Stomach (tissue), 9 donors: ENCODE data around the gene GDI2. TPM values are rescaled to one million over a fixed set of nuclear protein-coding genes. Genes with fewer than 3 reads are reported as not detected.

Experiments used
- DNase-seq, 2 donors: peaks; one replicate each; pipeline versions ENCODE4 v3.0.0 to v3.0.0-alpha.2; 2013 to 2019
- H3K27ac ChIP-seq, 5 donors: fragments of 200-600 bp in 4 of 5; sonication (generic) in 4 of 5; one replicate each; pipeline ENCODE4 v1.5.1; 2013 to 2019; ENCODE audit warnings: mild to moderate bottlenecking in 1 of 5, moderate library complexity in 1 of 5
- H3K27me3 ChIP-seq, 3 donors: fragments of 200-600 bp; sonication (generic); one replicate each; pipeline ENCODE4 v1.5.1; 2017 to 2019; ENCODE audit warnings: mixed run types in 1 of 3
- H3K36me3 ChIP-seq, 4 donors: fragments of 200-600 bp; sonication (generic); 1 replicate in 3 of 4; 2 replicates in 1 of 4; pipeline ENCODE4 v1.5.1; 2016 to 2019
- H3K4me1 ChIP-seq, 4 donors: fragments of 200-600 bp; sonication (generic); one replicate each; pipeline ENCODE4 v1.5.1; 2016 to 2019
- H3K4me3 ChIP-seq, 4 donors: fragments of 200-600 bp; sonication (generic) in 3 of 4; one replicate each; pipeline ENCODE4 v1.5.1; 2016 to 2019; ENCODE audit warnings: mild to moderate bottlenecking in 1 of 4
- H3K9me3 ChIP-seq, 4 donors: fragments of 200-600 bp; sonication (generic); one replicate each; pipeline ENCODE4 v1.5.1; 2016 to 2019
- EP300 ChIP-seq: sonication (generic); formaldehyde crosslinking; IDR thresholded peaks from one replicate; pipeline ENCODE4 v1.6.1; 2017; ENCODE audit warnings: antibody characterized with exemption
- POLR2A ChIP-seq, 4 donors: fragments of 450-650 bp; IDR thresholded peaks; one replicate each; pipeline ENCODE4 v1.6.1; 2016; ENCODE audit warnings: antibody characterized with exemption in 4 of 4, control low read depth in 2 of 4, mild to moderate bottlenecking in 1 of 4, moderate library complexity in 1 of 4
- POLR2AphosphoS5 ChIP-seq, 3 donors: sonication (generic); formaldehyde crosslinking; IDR thresholded peaks; one replicate each; pipeline ENCODE4 v1.6.1; 2016; ENCODE audit warnings: antibody characterized with exemption in 3 of 3
- WGBS, 5 donors: extraction: QIAGEN DNeasy Blood & Tissue Kit in 3 of 5; methylation state at CpG; one replicate each; pipeline versions ENCODE4 v1.1.5 to v1.1.7; 2013 to 2018; 5-methylcytosine and 5-hydroxymethylcytosine counted together
- intact Hi-C: fragments of 100-400 bp; cut with DNase I; formaldehyde crosslinking; loops from one replicate; pipeline ENCODE4 v1.15.1; 2023; ENCODE audit warnings: low total_unique reads
- polyA plus RNA-seq, 3 donors: library from polyadenylated mRNA; stranded (reverse); fragments of 200-250 nt; gene quantifications; one replicate each; pipeline ENCODE4 v1.2.3, GENCODE V29; 2013
- total RNA-seq, 5 donors: library from RNA; depleted of rRNA; stranded (reverse); fragments of >200 nt; gene quantifications; one replicate each; pipeline versions ENCODE4 v1.1.0 to v1.2.3, GENCODE V29; 2014 to 2016
- TF ChIP-seq, protein P1 (sequence below), 7 experiments: fragments of 450-650 bp in 4 of 7; fragments of 200-600 bp in 3 of 7; sonication (generic) in 3 of 7; IDR thresholded peaks; one replicate each; pipeline ENCODE4 v1.5.1; 2016 to 2019; ENCODE audit warnings: antibody characterized with exemption in 7 of 7, control low read depth in 2 of 7, mild to moderate bottlenecking in 1 of 7
- donor health status: healthy with polysubstance abuse.
- donor health status: Bipolar disorder and iron deficiency.
- donor health status: healthy.

Gene GDI2
- total and polyA plus RNA-seq, 8 donors, result 63.4 to 600 (median 157) TPM

DNA sequence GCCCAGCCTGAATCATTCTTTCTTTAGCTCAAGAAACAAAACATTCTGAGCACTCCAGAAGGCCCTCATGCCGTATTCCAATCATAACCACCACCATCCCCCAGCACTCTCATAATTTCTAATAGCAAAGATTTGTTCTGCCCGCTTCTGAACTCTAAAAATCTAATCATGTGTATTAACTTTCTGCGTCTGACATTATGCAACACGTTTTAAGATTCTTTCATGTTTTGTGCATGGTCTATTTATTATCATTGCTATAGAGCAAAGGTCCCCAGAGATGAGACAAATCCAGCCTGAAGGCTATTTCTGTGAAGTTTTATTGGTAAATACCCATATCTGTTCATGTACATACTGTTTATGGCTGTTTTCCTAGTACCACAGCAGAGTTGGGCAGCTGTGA lies 8.8 kb downstream of the GDI2 start:
- DNase-seq, result no peak
- H3K9me3 ChIP-seq, result no peaks in the 10 kb centered on the region
- intact Hi-C loops, result no loop called here
- peaks cover 4 to 76% (median 37%) of the 10 kb centered on the region in 4 donors for H3K4me1 ChIP-seq
- WGBS, 5 donors, result 81 to 96% (median 90%) methylated on average over 4 of the region's 4 CpGs
- no peak overlapping the region for H3K4me3 ChIP-seq
- H3K27ac ChIP-seq, result no peak overlapping the region
- no peaks in the 10 kb centered on the region for H3K27me3 ChIP-seq
- H3K36me3 ChIP-seq, result peaks cover 12 to 24% (median 17%) of the 10 kb centered on the region in 4 donors
- no peak for TF ChIP-seq POLR2A (IDR thresholded peaks at IDR 0.05)
- TF ChIP-seq POLR2AphosphoS5 (IDR thresholded peaks at IDR 0.05), result no peak

DNA sequence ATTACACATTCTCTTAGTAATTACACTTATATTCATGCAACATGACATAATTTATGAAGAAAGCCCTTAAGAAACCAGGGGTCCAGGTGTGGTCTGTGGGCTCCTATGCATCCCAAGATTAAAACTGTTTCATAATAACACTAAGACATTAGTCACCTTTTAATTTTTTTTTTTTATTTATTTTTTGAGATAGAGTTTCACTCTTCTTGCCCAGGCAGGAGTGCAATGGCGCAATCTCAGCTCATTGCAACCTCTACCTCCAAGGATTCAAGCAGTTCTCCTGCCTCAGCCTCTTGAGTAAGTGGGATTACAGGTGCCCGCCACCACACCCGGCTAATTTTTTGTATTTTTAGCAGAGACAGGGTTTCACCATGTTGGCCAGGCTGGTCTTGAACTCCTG lies 12.5 kb downstream of the GDI2 start:
- Histone ChIP-seq H3K36me3 (peaks cover 30 to 51% (median 50%) of the 10 kb centered on the region in 4 donors), H3K27ac (no peak overlapping the region), H3K4me3 (no peak overlapping the region), H3K9me3 (no peaks in the 10 kb centered on the region), H3K4me1 (peaks cover 0 to 43% (median 14%) of the 10 kb centered on the region in 4 donors), H3K27me3 (no peaks in the 10 kb centered on the region)
- no peak for TF ChIP-seq POLR2A (IDR thresholded peaks at IDR 0.05)
- TF ChIP-seq, protein P1, sequence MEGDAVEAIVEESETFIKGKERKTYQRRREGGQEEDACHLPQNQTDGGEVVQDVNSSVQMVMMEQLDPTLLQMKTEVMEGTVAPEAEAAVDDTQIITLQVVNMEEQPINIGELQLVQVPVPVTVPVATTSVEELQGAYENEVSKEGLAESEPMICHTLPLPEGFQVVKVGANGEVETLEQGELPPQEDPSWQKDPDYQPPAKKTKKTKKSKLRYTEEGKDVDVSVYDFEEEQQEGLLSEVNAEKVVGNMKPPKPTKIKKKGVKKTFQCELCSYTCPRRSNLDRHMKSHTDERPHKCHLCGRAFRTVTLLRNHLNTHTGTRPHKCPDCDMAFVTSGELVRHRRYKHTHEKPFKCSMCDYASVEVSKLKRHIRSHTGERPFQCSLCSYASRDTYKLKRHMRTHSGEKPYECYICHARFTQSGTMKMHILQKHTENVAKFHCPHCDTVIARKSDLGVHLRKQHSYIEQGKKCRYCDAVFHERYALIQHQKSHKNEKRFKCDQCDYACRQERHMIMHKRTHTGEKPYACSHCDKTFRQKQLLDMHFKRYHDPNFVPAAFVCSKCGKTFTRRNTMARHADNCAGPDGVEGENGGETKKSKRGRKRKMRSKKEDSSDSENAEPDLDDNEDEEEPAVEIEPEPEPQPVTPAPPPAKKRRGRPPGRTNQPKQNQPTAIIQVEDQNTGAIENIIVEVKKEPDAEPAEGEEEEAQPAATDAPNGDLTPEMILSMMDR (IDR thresholded peaks at IDR 0.05), result no peak
- TF ChIP-seq POLR2AphosphoS5 (IDR thresholded peaks at IDR 0.05), result no peak
- TF ChIP-seq EP300, result no peak
- intact Hi-C loops, result no loop called here
- 94 to 100% (median 95%) methylated on average over 3 of the region's 3 CpGs for WGBS, 5 donors
- DNase-seq, result no peak

DNA sequence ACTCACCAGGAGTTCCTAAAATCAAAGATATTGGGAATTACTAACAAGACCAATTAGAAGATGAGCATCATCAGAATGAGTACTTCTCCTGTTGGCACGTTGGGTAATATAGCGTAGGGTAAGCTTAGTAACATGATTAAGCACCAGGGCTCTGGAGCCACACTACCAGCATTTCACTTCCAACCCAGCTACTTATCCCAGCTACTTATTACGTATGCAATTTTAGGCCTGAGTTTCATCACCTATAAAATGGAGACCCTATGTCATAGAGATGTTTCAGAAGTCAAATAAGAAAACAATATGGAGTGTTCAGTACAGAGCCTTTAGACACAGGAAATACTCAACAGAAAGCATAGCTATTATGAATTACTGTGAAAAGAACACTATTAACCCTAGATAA lies 19.0 kb downstream of the GDI2 start:
- 93 to 99% (median 95%) methylated on average over 3 of the region's 3 CpGs for WGBS, 5 donors
- Histone ChIP-seq H3K36me3 (peaks cover 47 to 100% (median 100%) of the 10 kb centered on the region in 4 donors), H3K27me3 (no peaks in the 10 kb centered on the region), H3K4me3 (no peak overlapping the region), H3K27ac (no peak overlapping the region), H3K9me3 (no peaks in the 10 kb centered on the region), H3K4me1 (peaks cover 0 to 11% (median 5%) of the 10 kb centered on the region in 4 donors)
- no peak for TF ChIP-seq EP300
- TF ChIP-seq POLR2AphosphoS5 (IDR thresholded peaks at IDR 0.05), result no peak
- TF ChIP-seq, protein P1 (IDR thresholded peaks at IDR 0.05), result no peak
- TF ChIP-seq POLR2A (IDR thresholded peaks at IDR 0.05), result no peak
- intact Hi-C loops, result no loop called here
- DNase-seq, result no peak

DNA sequence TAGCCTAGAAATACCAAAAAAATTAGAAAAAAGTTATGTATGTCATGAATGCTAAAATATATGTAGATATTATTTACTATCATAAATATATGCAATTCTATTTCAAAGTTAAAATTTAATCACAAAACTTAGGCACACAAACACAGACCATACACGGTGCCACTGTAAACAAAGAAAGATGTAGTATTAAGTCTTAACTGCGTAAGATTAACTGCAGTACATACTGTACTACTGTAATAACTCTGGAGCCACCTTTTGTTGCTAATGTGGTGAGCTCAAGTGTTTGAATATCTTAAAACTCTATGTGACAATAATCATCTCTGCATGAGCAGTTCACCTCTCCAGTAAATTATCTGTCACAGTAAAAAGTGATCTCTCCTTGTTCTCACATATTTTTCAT lies 23.6 kb downstream of the GDI2 start:
- 35 to 51% (median 43%) methylated on average over 2 of the region's 2 CpGs for WGBS, 5 donors

DNA sequence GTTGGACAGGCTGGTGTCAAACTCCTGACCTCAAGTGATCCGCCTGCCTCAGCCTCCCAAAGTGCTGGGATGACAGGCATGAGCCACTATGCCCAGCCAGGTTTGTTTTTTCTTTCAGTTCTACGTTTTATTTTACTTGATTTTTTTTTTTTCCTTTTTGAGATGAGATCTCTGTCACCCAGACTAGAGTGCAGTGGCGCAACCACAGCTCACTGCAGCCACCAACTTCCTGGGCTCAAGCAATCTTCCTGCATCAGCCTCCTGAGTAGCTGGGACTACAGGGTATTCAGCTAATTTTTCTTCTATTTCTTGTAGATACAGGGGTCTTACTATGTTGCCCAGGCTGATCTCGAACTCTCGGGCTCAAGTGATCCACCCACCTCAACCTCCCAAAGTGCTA lies 24.3 kb downstream of the GDI2 start:
- intact Hi-C loops, result no loop called here
- Histone ChIP-seq H3K36me3 (peaks cover 46 to 100% (median 95%) of the 10 kb centered on the region in 4 donors), H3K4me1 (peaks cover 0 to 41% (median 22%) of the 10 kb centered on the region in 4 donors)

More for the DNA sequence above, 23.6 kb downstream of the GDI2 start:
- TF ChIP-seq POLR2A (IDR thresholded peaks at IDR 0.05), result no peak
- TF ChIP-seq, protein P1 (IDR thresholded peaks at IDR 0.05), result no peak
- TF ChIP-seq EP300, result no peak
- no peak for TF ChIP-seq POLR2AphosphoS5 (IDR thresholded peaks at IDR 0.05)
- Histone ChIP-seq H3K36me3 (peaks cover 39 to 100% (median 95%) of the 10 kb centered on the region in 4 donors), H3K27me3 (no peaks in the 10 kb centered on the region), H3K4me3 (no peak overlapping the region), H3K9me3 (no peaks in the 10 kb centered on the region), H3K27ac (no peak overlapping the region), H3K4me1 (peaks cover 0 to 41% (median 22%) of the 10 kb centered on the region in 4 donors)
- no peak for DNase-seq
- intact Hi-C loops, result no loop called here

More for the DNA sequence above, 24.3 kb downstream of the GDI2 start:
- Histone ChIP-seq H3K4me3 (no peak overlapping the region), H3K9me3 (no peaks in the 10 kb centered on the region), H3K27ac (no peak overlapping the region), H3K27me3 (no peaks in the 10 kb centered on the region)
- no peak for DNase-seq
- TF ChIP-seq, protein P1 (IDR thresholded peaks at IDR 0.05), result no peak
- TF ChIP-seq EP300 (no peak), POLR2AphosphoS5 (IDR thresholded peaks at IDR 0.05) (no peak), POLR2A (IDR thresholded peaks at IDR 0.05) (no peak)
- WGBS, 5 donors, result 77 to 91% (median 87%) methylated on average over 5 of the region's 5 CpGs
